Endothelial cell of umbilical vein (primary cell): ENCODE measurements around the gene C7orf33. TPM values are rescaled to one million over a fixed set of nuclear protein-coding genes. Genes with fewer than 3 reads are reported as not detected.

Source experiments
- BruUV-seq: library from RNA; stranded (reverse); fragments of 400-500 nt; replicated peaks from 2 replicates; lab custom pipeline; 2021; lab: Mats Ljungman, UMichigan
- CTCF ChIA-PET: fragments of 300-600, 350-600 bp; sonication (Branson Sonifier 250); formaldehyde crosslinking; loops from one replicate; lab custom pipeline; 2021; ENCODE audit warnings: antibody characterized with exemption, inconsistent platforms; lab: Charles Lee
- POLR2A ChIA-PET: fragments of 300-600, 350-600 bp; sonication (Branson Sonifier 250); formaldehyde crosslinking; loops from one replicate; lab custom pipeline; 2021; ENCODE audit warnings: antibody characterized with exemption, inconsistent platforms; lab: Charles Lee
- DNase-seq: peaks from one replicate; pipeline ENCODE4 v3.0.0-alpha.2; 2011; ENCODE audit warnings: low read depth, low spot score
- FAIRE-seq: peaks from 2 replicates; lab custom pipeline; 2011; peaks lifted over from hg19 to GRCh38; lab: Jason Lieb, UNC
- H2AFZ ChIP-seq: 2 replicates; pipeline ENCODE4 v1.6.0; 2012; ENCODE audit warnings: low read depth, low read length, control low read depth, inconsistent platforms
- H3K27ac ChIP-seq: 2 replicates; pipeline ENCODE4 v1.5.1; 2011; ENCODE audit warnings: low read depth, mild to moderate bottlenecking, control low read depth, low read length, moderate library complexity; ENCODE audit not compliant: insufficient read depth
- H3K27me3 ChIP-seq, 2 experiments: 2 replicates each; pipeline versions ENCODE4 v1.6.0 to v1.6.1; 2011; ENCODE audit warnings: low read length in 2 of 2, mixed read lengths in 1 of 2; ENCODE audit not compliant: control insufficient read depth in 2 of 2, insufficient read depth in 2 of 2
- H3K36me3 ChIP-seq, 2 experiments: 2 replicates in 1 of 2; 3 replicates in 1 of 2; pipeline ENCODE4 v1.5.1; 2011; ENCODE audit warnings: low read length in 2 of 2, mild to moderate bottlenecking in 1 of 2, moderate library complexity in 1 of 2; ENCODE audit not compliant: control insufficient read depth in 2 of 2, insufficient read depth in 2 of 2; ENCODE audit errors: extremely low read depth in 1 of 2
- H3K4me1 ChIP-seq: 3 replicates; pipeline ENCODE4 v1.5.1; 2011; ENCODE audit warnings: mild to moderate bottlenecking, low read length; ENCODE audit not compliant: control insufficient read depth, insufficient read depth; ENCODE audit errors: extremely low read depth
- H3K4me2 ChIP-seq: 2 replicates; pipeline ENCODE4 v1.6.1; 2011; ENCODE audit warnings: low read length, control low read depth, mixed read lengths; ENCODE audit not compliant: insufficient read depth
- H3K4me3 ChIP-seq, 3 experiments: fragments of 200-600 bp in 1 of 3; sonication (generic), shearing (Covaris generic) in 1 of 3; replicated peaks in 1 of 3; 2 replicates each; pipeline ENCODE4 v1.5.1; 2011 to 2016; ENCODE audit warnings: control low read depth in 3 of 3, low read length in 3 of 3, mild to moderate bottlenecking in 2 of 3, inconsistent platforms in 1 of 3, low read depth in 1 of 3, moderate library complexity in 1 of 3; ENCODE audit not compliant: insufficient read depth in 1 of 3
- H3K79me2 ChIP-seq: 2 replicates; pipeline ENCODE4 v1.6.0; 2012; ENCODE audit warnings: low read length, inconsistent platforms; ENCODE audit not compliant: control insufficient read depth, insufficient read depth
- H3K9ac ChIP-seq: replicated peaks from 2 replicates; pipeline ENCODE3; 2011; ENCODE audit warnings: low read length, control low read depth; ENCODE audit not compliant: insufficient read depth; ENCODE audit errors: extremely low read depth
- H3K9me1 ChIP-seq: replicated peaks from 3 replicates; pipeline ENCODE4 v1.6.0; 2011; ENCODE audit warnings: mild to moderate bottlenecking, low read length; ENCODE audit not compliant: control insufficient read depth, insufficient read depth; ENCODE audit errors: extremely low read depth
- H3K9me3 ChIP-seq: replicated peaks from 2 replicates; pipeline ENCODE4 v1.5.1; 2012; ENCODE audit warnings: low read length, inconsistent platforms; ENCODE audit not compliant: control insufficient read depth, insufficient read depth
- H4K20me1 ChIP-seq: replicated peaks from 2 replicates; pipeline ENCODE3; 2011; ENCODE audit warnings: mild to moderate bottlenecking, low read length; ENCODE audit not compliant: control insufficient read depth, insufficient read depth; ENCODE audit errors: extremely low read depth
- EZH2 ChIP-seq: IDR thresholded peaks from 2 replicates; pipeline ENCODE4 v1.6.1; 2012; ENCODE audit warnings: borderline replicate concordance, low read depth, mild to moderate bottlenecking, moderate library complexity, low read length, inconsistent platforms; ENCODE audit not compliant: severe bottlenecking
- FOS ChIP-seq: IDR thresholded peaks from 2 replicates; pipeline ENCODE4 v1.6.1; 2011; ENCODE audit warnings: mild to moderate bottlenecking, low read length, moderate library complexity, borderline replicate concordance; ENCODE audit not compliant: insufficient read depth
- GATA2 ChIP-seq: IDR thresholded peaks from 2 replicates; pipeline ENCODE4 v1.7.0; 2011; ENCODE audit warnings: low read depth, mild to moderate bottlenecking, moderate library complexity, mixed read lengths, low read length; ENCODE audit not compliant: insufficient read length, insufficient read depth
- JUN ChIP-seq: IDR thresholded peaks from 2 replicates; pipeline ENCODE4 v1.6.1; 2011; ENCODE audit warnings: borderline replicate concordance, low read depth; ENCODE audit not compliant: insufficient read length, insufficient read depth
- MYC ChIP-seq: IDR thresholded peaks from one replicate; pipeline ENCODE4 v1.6.1; 2011; ENCODE audit warnings: mild to moderate bottlenecking, low read depth, low read length
- POLR2A ChIP-seq: IDR thresholded peaks from 2 replicates; pipeline ENCODE4 v1.6.1; 2012; ENCODE audit warnings: low read depth, mild to moderate bottlenecking, control low read depth, low read length
- POLR2AphosphoS5 ChIP-seq: IDR thresholded peaks from 2 replicates; pipeline ENCODE4 v1.6.1; 2012; ENCODE audit warnings: low read depth, mild to moderate bottlenecking, control low read depth, low read length, moderate library complexity; ENCODE audit not compliant: insufficient read depth
- dilution Hi-C: fragments of 300-500 bp; cut with MboI; formaldehyde crosslinking; loops from one replicate; pipeline ENCODE4 v1.15.0; 2019; ENCODE audit warnings: low sequenced_read_pairs; ENCODE audit not compliant: extremely low pct_ligation_motif_present
- intact Hi-C: fragments of 100-400 bp; cut with micrococcal nuclease; formaldehyde crosslinking; loops from one replicate; pipeline ENCODE4 v1.10.0; 2022
- polyA plus RNA-seq, 4 experiments: library from polyadenylated mRNA; depleted of rRNA in 3 of 4; stranded (reverse) in 3 of 4; unstranded in 1 of 4; fragments of >200 nt; gene quantifications; 2 replicates each; pipeline versions ENCODE4 v1.2.1 to v1.2.3, GENCODE V29; 2011 to 2012; ENCODE audit warnings: missing spikeins in 1 of 4
- total RNA-seq: library from RNA; stranded (reverse); gene quantifications from 2 replicates; pipeline ENCODE4 v1.2.3, GENCODE V29; 2021
- TF ChIP-seq, protein P1 (sequence below): IDR thresholded peaks from 2 replicates; pipeline ENCODE4 v1.6.1; 2011; ENCODE audit not compliant: insufficient read depth, insufficient read length
- TF ChIP-seq, protein P2 (sequence below), 2 donors: IDR thresholded peaks; 1 replicate in 1 of 2; 2 replicates in 1 of 2; pipeline ENCODE4 v1.5.1; 2011; ENCODE audit warnings: low read length in 2 of 2, mild to moderate bottlenecking in 2 of 2, moderate library complexity in 2 of 2, control low read depth in 1 of 2, inconsistent platforms in 1 of 2, low read depth in 1 of 2; ENCODE audit not compliant: insufficient read depth in 1 of 2; ENCODE audit errors: extremely low read depth in 1 of 2

The C7orf33 gene
- total and polyA plus RNA-seq, 2 donors (not counting 3 experiments of a cell fraction or from before 2014, with no cell fraction given) = not detected

DNA sequence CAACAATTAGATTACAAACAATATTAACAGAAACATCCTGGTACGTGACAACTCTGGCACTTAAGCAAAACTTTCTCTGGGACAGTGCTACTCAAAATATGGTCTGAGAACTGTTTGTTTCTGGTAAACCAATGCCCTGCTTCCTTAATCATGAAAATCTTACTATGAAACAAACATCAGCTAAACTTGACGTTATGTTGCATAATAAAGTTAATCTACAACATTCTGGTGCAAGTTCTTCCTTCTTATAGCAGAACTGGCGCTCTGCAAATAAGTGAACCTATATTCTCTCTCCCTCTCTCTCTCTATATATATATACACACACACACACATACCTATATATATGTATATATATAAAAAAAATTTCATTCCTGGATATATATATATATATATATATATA, 7.8 kb downstream of the C7orf33 start:
- Histone ChIP-seq H3K9ac (no peak overlapping the region), H2AFZ (no peak overlapping the region), H3K4me1 (no peaks in the 10 kb centered on the region), H3K27me3 (no peaks in the 10 kb centered on the region), H3K4me3 (no peak overlapping the region), H3K36me3 (no peaks in the 10 kb centered on the region), H3K79me2 (no peaks in the 10 kb centered on the region), H3K4me2 (no peak overlapping the region), H3K9me1 (no peaks in the 10 kb centered on the region), H3K9me3 (no peaks in the 10 kb centered on the region), H3K27ac (no peak overlapping the region), H4K20me1 (no peaks in the 10 kb centered on the region)
- no TSS peak for BruUV-seq
- DNase-seq = no peak
- TF ChIP-seq, protein P1, sequence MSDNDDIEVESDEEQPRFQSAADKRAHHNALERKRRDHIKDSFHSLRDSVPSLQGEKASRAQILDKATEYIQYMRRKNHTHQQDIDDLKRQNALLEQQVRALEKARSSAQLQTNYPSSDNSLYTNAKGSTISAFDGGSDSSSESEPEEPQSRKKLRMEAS = no peak
- TF ChIP-seq GATA2 (no peak), MYC (no peak), FOS (no peak), POLR2AphosphoS5 (no peak), POLR2A (no peak), JUN (no peak), EZH2 (no peak)
- TF ChIP-seq, protein P2, sequence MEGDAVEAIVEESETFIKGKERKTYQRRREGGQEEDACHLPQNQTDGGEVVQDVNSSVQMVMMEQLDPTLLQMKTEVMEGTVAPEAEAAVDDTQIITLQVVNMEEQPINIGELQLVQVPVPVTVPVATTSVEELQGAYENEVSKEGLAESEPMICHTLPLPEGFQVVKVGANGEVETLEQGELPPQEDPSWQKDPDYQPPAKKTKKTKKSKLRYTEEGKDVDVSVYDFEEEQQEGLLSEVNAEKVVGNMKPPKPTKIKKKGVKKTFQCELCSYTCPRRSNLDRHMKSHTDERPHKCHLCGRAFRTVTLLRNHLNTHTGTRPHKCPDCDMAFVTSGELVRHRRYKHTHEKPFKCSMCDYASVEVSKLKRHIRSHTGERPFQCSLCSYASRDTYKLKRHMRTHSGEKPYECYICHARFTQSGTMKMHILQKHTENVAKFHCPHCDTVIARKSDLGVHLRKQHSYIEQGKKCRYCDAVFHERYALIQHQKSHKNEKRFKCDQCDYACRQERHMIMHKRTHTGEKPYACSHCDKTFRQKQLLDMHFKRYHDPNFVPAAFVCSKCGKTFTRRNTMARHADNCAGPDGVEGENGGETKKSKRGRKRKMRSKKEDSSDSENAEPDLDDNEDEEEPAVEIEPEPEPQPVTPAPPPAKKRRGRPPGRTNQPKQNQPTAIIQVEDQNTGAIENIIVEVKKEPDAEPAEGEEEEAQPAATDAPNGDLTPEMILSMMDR (IDR thresholded peaks at IDR 0.05; ENCODE audit: extremely low read depth in 1 of 2, insufficient read depth in 1 of 2, low read depth in 1 of 2, low read length in 2 of 2) = no peak
- ChIA-PET POLR2A (no interaction called here), CTCF (no interaction called here)
- intact Hi-C loops = no loop called here
- no peak for FAIRE-seq
- dilution Hi-C loops = no loop called here
